Measurements from ENCODE around the gene PTPN1.

DNA sequence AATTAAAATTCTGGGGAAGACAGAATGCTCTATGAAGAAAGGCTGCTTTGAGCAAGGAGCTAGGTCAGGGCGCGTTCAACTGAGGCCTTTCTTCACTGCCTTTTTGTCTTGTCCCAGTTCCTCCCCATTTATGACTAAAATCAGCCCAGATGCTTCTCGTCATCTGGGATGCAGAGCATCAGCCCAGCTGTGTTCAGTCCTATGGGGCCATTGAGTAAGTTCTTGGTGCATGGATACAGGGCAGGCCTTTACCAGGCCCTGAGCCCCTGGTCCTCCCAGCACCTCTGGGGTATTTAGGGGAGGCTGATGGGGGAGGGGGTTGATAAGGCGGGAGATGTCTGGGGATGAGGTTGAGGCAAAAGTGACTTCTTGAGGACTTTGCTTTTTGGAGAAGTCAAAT is 55.7 kb downstream of the PTPN1 start:
- TF ChIP-seq, protein P1, sequence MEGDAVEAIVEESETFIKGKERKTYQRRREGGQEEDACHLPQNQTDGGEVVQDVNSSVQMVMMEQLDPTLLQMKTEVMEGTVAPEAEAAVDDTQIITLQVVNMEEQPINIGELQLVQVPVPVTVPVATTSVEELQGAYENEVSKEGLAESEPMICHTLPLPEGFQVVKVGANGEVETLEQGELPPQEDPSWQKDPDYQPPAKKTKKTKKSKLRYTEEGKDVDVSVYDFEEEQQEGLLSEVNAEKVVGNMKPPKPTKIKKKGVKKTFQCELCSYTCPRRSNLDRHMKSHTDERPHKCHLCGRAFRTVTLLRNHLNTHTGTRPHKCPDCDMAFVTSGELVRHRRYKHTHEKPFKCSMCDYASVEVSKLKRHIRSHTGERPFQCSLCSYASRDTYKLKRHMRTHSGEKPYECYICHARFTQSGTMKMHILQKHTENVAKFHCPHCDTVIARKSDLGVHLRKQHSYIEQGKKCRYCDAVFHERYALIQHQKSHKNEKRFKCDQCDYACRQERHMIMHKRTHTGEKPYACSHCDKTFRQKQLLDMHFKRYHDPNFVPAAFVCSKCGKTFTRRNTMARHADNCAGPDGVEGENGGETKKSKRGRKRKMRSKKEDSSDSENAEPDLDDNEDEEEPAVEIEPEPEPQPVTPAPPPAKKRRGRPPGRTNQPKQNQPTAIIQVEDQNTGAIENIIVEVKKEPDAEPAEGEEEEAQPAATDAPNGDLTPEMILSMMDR (tag by site-specific recombination; IDR thresholded peaks at IDR 0.05), result no peak
- TF ChIP-seq, protein P2, sequence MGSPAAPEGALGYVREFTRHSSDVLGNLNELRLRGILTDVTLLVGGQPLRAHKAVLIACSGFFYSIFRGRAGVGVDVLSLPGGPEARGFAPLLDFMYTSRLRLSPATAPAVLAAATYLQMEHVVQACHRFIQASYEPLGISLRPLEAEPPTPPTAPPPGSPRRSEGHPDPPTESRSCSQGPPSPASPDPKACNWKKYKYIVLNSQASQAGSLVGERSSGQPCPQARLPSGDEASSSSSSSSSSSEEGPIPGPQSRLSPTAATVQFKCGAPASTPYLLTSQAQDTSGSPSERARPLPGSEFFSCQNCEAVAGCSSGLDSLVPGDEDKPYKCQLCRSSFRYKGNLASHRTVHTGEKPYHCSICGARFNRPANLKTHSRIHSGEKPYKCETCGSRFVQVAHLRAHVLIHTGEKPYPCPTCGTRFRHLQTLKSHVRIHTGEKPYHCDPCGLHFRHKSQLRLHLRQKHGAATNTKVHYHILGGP (tag by site-specific recombination; IDR thresholded peaks at IDR 0.05), result no peak
- TF ChIP-seq ZNF239 (tag by site-specific recombination; IDR thresholded peaks at IDR 0.05) (no peak), ZNF629 (tag by site-specific recombination; IDR thresholded peaks at IDR 0.05) (no peak)
